IPS-18c (cell line): ENCODE data around the gene LRMDA.
A peak's percentile ranks its signal among the peaks of the same experiment; 100 is the strongest.
"Not testable (repeated sequence)": the region's sequence is repeated elsewhere in the genome, so short reads cannot be mapped to it uniquely, and the experiment has no call there.

Source experiments
- H3K4me3 ChIP-seq: 2 replicates; pipeline ENCODE4 v1.7.0; 2013; ENCODE audit warnings: low read depth, mild to moderate bottlenecking, low read length, moderate library complexity; ENCODE audit not compliant: insufficient read depth
- H3K9me3 ChIP-seq: one replicate; pipeline ENCODE4 v1.6.1; 2013; ENCODE audit warnings: mild to moderate bottlenecking, low read length, moderate library complexity; ENCODE audit not compliant: control insufficient read depth, insufficient read depth

Gene LRMDA

GRCh38 chr10:75592151-75592787 lies 160.8 kb downstream of the LRMDA start:
- no peaks in the 10 kb centered on the region for H3K9me3 ChIP-seq
- no peak overlapping the region for H3K4me3 ChIP-seq

- H3K9me3 ChIP-seq: no peaks in the 10 kb centered on the region
- no peak overlapping the region for H3K4me3 ChIP-seq
Measured at GRCh38 chr10:75592791-75593643, 161.6 kb downstream of the LRMDA start.

GRCh38 chr10:75593692-75594556 lies 162.5 kb downstream of the LRMDA start:
- H3K9me3 ChIP-seq: no peaks in the 10 kb centered on the region
- H3K4me3 ChIP-seq: no peak overlapping the region

- H3K4me3 ChIP-seq: peak overlapping the region; percentile 9; the same call in 1 of the 2 replicates
- H3K9me3 ChIP-seq: no peaks in the 10 kb centered on the region
Measured at GRCh38 chr10:75596930-75597620, 165.7 kb downstream of the LRMDA start.

DNA sequence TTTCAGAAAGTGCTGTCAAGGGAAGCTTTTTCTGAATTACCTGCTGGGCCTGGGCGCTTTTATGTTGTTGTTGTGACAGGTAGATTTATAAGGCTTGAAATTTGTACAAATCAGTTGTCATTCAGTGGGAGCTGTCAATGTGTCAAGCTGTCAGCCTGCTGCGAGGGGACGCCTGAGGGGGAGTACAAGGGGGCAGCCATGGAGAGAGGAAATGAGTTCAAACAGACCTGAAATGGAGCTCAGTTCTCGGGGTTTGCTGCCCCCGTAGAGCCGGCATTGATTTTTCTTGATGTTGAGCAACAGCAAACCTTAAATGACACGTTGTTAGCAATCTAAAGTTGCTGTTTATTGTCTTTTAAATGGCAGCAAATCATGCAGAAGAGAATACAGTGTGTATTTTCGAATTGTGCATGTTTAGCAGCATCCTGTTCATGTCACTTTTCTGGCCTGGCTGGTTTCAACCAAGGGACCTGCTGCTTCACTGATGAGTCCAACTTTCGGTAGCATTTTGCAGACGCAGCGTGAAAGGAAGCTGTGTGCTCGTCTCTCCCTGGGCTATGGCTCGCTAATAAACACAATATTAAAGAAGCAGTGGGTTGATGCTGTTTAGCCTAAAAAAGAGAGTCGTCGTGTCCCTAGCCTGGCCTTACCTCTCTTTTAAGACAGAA lies 166.5 kb downstream of the LRMDA start:
- Histone ChIP-seq H3K4me3 (peak overlapping the region; percentile 9), H3K9me3 (no peaks in the 10 kb centered on the region)

DNA sequence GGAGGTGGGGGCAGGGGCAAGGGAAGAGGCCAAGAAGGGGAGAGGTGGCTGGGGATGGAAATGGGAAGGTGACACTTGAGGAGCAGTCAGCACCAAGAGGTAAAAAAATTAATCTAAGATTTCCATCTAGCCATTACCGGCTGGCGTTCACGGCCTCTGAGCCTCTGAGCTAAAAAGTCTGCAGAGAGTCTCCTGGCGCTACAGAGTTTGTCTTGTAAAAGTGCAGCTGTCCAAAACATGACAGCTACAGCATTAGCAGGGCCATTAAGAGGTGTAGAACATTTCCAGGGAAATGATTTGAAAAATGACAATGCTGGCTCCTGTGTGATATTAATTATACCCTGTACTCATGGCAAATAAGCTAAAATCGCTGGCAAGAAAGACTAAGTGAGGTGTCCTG lies 167.6 kb downstream of the LRMDA start:
- H3K9me3 ChIP-seq: no peaks in the 10 kb centered on the region
- H3K4me3 ChIP-seq: no peak overlapping the region

GRCh38 chr10:75599875-75600648 lies 168.6 kb downstream of the LRMDA start:
- H3K4me3 ChIP-seq: no peak overlapping the region
- no peaks in the 10 kb centered on the region for H3K9me3 ChIP-seq

GRCh38 chr10:75600833-75601232 lies 169.4 kb downstream of the LRMDA start:
- H3K9me3 ChIP-seq: no peaks in the 10 kb centered on the region

DNA sequence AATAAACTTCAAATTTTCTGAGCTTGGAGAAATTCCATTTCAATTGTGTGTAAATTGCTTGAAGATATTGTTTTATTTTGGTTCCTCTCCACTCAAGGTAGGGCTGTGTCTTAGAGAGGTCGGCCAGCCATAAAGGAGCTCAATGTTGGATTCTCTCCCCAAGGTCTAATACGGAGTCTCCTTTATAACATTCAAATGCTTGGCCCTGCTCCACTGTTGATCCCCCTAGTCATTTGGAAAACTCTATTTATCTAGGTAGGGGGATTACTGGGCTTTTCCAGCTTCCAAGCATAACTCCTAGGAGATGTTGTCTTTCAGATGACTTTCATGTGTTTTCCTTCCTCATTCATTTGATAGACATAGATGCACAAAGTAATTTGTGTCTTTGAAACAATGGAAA lies 170.9 kb downstream of the LRMDA start:
- H3K4me3 ChIP-seq: no peak overlapping the region

More at GRCh38 chr10:75600833-75601232, 169.4 kb downstream of the LRMDA start:
- no peak overlapping the region for H3K4me3 ChIP-seq

DNA sequence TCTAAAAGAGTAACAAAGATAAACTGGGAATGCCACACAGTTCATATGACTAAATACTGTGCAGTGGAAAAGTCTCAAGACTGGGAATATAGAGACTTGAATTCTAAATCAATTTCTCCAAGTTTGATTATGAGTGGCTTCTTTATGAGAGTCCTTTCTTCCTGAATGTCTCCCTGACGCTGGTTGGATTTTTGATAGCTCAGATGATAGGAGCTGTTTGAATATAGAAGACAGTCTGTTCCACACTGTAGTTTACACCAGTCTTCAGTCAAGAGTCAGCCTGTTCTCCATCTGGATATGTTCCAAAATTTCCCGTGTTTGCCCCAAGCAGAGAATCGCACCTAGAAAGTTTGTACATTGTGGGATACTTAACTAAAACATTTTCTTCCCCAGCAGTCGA lies 173.7 kb downstream of the LRMDA start:
- no peak overlapping the region for H3K4me3 ChIP-seq

More for the DNA sequence above, 170.9 kb downstream of the LRMDA start:
- H3K9me3 ChIP-seq: no peaks in the 10 kb centered on the region

GRCh38 chr10:75605795-75606194 lies 174.4 kb downstream of the LRMDA start:
- H3K4me3 ChIP-seq, H3K9me3 ChIP-seq: not testable (repeated sequence)

More for the DNA sequence above, 173.7 kb downstream of the LRMDA start:
- no peaks in the 10 kb centered on the region for H3K9me3 ChIP-seq

- Histone ChIP-seq H3K9me3 (no peaks in the 10 kb centered on the region), H3K4me3 (no peak overlapping the region)
Measured at GRCh38 chr10:75606203-75606779, 174.9 kb downstream of the LRMDA start.

- no peaks in the 10 kb centered on the region for H3K9me3 ChIP-seq
- H3K4me3 ChIP-seq: no peak overlapping the region
Measured at GRCh38 chr10:75607576-75607975, 176.2 kb downstream of the LRMDA start.

- Histone ChIP-seq H3K4me3 (no peak overlapping the region), H3K9me3 (no peaks in the 10 kb centered on the region)
Measured at GRCh38 chr10:75610183-75610582, 178.8 kb downstream of the LRMDA start.

- Histone ChIP-seq H3K9me3 (no peaks in the 10 kb centered on the region), H3K4me3 (no peak overlapping the region)
Measured at GRCh38 chr10:75611172-75611992, 180.0 kb downstream of the LRMDA start.
